ENCODE results near the gene RELL2. TPM values are rescaled to one million over a fixed set of nuclear protein-coding genes. Genes with fewer than 3 reads are reported as not detected.

RELL2 gene
- total RNA-seq, 1 experiment from 2014 or later = 12.6 TPM

- CTCF ChIA-PET = no interaction called here
Observed at GRCh38 chr5:141656396-141656795, 19.6 kb downstream of the RELL2 start.

DNA sequence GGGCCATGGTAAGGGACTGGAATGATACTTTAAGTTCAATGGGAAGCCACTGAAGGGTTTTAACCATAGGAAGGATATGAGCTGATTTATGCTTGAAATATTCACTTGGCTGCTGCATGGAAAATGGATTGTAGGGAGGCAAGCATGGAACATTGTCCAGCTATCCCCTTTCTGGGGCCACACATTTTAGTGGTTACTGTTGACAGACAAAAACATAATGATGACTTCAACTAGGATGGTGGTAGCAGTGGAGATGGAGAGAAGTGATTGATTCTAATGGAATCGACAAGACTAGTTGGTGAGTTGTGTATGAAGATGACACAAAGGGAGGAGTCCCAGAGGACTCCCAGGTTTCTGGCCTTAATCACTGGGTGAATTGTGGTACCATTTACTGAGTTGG, 20.6 kb downstream of the RELL2 start:
- CTCF ChIA-PET = interaction anchor here (0.6 kb wide), 2 partner anchors 9 to 232 kb away, joined by 3 read pairs; no protein-coding TSS in a partner anchor
- Mint-ChIP-seq H3K36me3 (ENCODE audit: insufficient read depth, unreplicated experiment) (peaks cover 4% of the 10 kb centered on the region), H3K4me1 (ENCODE audit: low read depth, unreplicated experiment) (peaks cover 15% of the 10 kb centered on the region), H3K4me3 (ENCODE audit: low read depth, unreplicated experiment) (no peak overlapping the region), H3K27ac (ENCODE audit: unreplicated experiment) (no peak overlapping the region), H3K9me3 (ENCODE audit: low read depth, unreplicated experiment) (peaks cover 4% of the 10 kb centered on the region), H3K27me3 (ENCODE audit: unreplicated experiment) (no peaks in the 10 kb centered on the region)
- DNase-seq = no peak
- TF ChIP-seq, protein P1, sequence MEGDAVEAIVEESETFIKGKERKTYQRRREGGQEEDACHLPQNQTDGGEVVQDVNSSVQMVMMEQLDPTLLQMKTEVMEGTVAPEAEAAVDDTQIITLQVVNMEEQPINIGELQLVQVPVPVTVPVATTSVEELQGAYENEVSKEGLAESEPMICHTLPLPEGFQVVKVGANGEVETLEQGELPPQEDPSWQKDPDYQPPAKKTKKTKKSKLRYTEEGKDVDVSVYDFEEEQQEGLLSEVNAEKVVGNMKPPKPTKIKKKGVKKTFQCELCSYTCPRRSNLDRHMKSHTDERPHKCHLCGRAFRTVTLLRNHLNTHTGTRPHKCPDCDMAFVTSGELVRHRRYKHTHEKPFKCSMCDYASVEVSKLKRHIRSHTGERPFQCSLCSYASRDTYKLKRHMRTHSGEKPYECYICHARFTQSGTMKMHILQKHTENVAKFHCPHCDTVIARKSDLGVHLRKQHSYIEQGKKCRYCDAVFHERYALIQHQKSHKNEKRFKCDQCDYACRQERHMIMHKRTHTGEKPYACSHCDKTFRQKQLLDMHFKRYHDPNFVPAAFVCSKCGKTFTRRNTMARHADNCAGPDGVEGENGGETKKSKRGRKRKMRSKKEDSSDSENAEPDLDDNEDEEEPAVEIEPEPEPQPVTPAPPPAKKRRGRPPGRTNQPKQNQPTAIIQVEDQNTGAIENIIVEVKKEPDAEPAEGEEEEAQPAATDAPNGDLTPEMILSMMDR (IDR thresholded peaks at IDR 0.05; ENCODE audit: unreplicated experiment) = no peak
- BruUV-seq (replicated peaks) = no TSS peak
- intact Hi-C loops (cut with micrococcal nuclease; ENCODE audit: unreplicated experiment) = no loop called here

More at GRCh38 chr5:141656396-141656795, 19.6 kb downstream of the RELL2 start:
- TF ChIP-seq, protein P1 (IDR thresholded peaks at IDR 0.05; ENCODE audit: unreplicated experiment) = no peak
- Mint-ChIP-seq H3K27me3 (ENCODE audit: unreplicated experiment) (no peaks in the 10 kb centered on the region), H3K4me3 (ENCODE audit: low read depth, unreplicated experiment) (no peak overlapping the region), H3K4me1 (ENCODE audit: low read depth, unreplicated experiment) (peaks cover 22% of the 10 kb centered on the region), H3K27ac (ENCODE audit: unreplicated experiment) (no peak overlapping the region), H3K9me3 (ENCODE audit: low read depth, unreplicated experiment) (peaks cover 4% of the 10 kb centered on the region), H3K36me3 (ENCODE audit: insufficient read depth, unreplicated experiment) (peaks cover 9% of the 10 kb centered on the region)
- intact Hi-C loops (cut with micrococcal nuclease; ENCODE audit: unreplicated experiment) = no loop called here
- no peak for DNase-seq
- no TSS peak for BruUV-seq (replicated peaks)

- H3K27ac Mint-ChIP-seq (ENCODE audit: unreplicated experiment) = no peak overlapping the region
- DNase-seq = no peak
- no TSS peak for BruUV-seq (replicated peaks)
Observed at GRCh38 chr5:141657937-141658545, 21.2 kb downstream of the RELL2 start.

DNA sequence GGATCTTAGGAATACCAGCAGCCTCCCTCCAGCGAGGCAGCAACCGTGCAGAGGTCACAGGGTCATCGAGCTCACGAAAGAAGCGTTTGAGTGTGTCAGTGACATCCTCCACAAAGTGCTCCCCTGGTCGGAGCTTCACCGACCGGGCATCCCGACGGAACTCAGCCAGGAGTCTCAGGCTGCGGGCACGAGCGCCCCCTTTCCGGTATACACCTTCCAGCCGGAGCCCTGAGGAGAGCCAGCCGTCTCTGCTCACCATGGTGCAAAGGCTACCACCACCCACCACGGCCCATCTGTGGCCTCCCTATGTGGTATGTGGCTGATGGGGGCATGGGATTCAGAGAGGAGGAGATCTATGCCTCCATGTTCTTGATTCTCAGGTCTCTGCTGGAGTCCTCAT, 25.2 kb downstream of the RELL2 start:
- peaks cover 4% of the 10 kb centered on the region for H3K9me3 Mint-ChIP-seq (ENCODE audit: low read depth, unreplicated experiment)
- peaks cover 12% of the 10 kb centered on the region for H3K4me1 Mint-ChIP-seq (ENCODE audit: low read depth, unreplicated experiment)
- CTCF ChIA-PET = no interaction called here
- DNase-seq = no peak
- H3K4me3 Mint-ChIP-seq (ENCODE audit: low read depth, unreplicated experiment) = no peak overlapping the region
- TF ChIP-seq, protein P1 (IDR thresholded peaks at IDR 0.05; ENCODE audit: unreplicated experiment) = no peak
- no peaks in the 10 kb centered on the region for H3K27me3 Mint-ChIP-seq (ENCODE audit: unreplicated experiment)
- BruUV-seq (replicated peaks) = no TSS peak
- peaks cover 5% of the 10 kb centered on the region for H3K36me3 Mint-ChIP-seq (ENCODE audit: insufficient read depth, unreplicated experiment)
- intact Hi-C loops (cut with micrococcal nuclease; ENCODE audit: unreplicated experiment) = no loop called here
- no peak overlapping the region for H3K27ac Mint-ChIP-seq (ENCODE audit: unreplicated experiment)

More at GRCh38 chr5:141657937-141658545, 21.2 kb downstream of the RELL2 start:
- Mint-ChIP-seq H3K9me3 (ENCODE audit: low read depth, unreplicated experiment) (peaks cover 4% of the 10 kb centered on the region), H3K4me1 (ENCODE audit: low read depth, unreplicated experiment) (peaks cover 12% of the 10 kb centered on the region), H3K36me3 (ENCODE audit: insufficient read depth, unreplicated experiment) (peaks cover 4% of the 10 kb centered on the region), H3K4me3 (ENCODE audit: low read depth, unreplicated experiment) (no peak overlapping the region), H3K27me3 (ENCODE audit: unreplicated experiment) (no peaks in the 10 kb centered on the region)
- CTCF ChIA-PET = interaction anchor here (0.5 to 0.6 kb wide), 2 partner anchors 8 to 14 kb away, joined by 3 read pairs; no protein-coding TSS in a partner anchor
- intact Hi-C loops (cut with micrococcal nuclease; ENCODE audit: unreplicated experiment) = no loop called here
- TF ChIP-seq, protein P1 (IDR thresholded peaks at IDR 0.05; ENCODE audit: unreplicated experiment) = no peak
